PFSK-1 (cell line): Measurements from ENCODE around the gene DLG3.

Experiments used
- POLR2AphosphoS5 ChIP-seq: IDR thresholded peaks from 2 replicates; pipeline ENCODE4 v1.6.1; 2012; ENCODE audit warnings: low read depth, mild to moderate bottlenecking, control low read depth, low read length, moderate library complexity
- SIN3A ChIP-seq: IDR thresholded peaks from 2 replicates; pipeline ENCODE4 v1.6.1; 2012; ENCODE audit warnings: mild to moderate bottlenecking, low read length, moderate library complexity, borderline replicate concordance; ENCODE audit not compliant: insufficient read depth
- TAF1 ChIP-seq: IDR thresholded peaks from 2 replicates; pipeline ENCODE4 v1.6.1; 2012; ENCODE audit warnings: low read length, control low read depth, borderline replicate concordance; ENCODE audit not compliant: insufficient read depth
- TF ChIP-seq, protein P1 (sequence below), 2 experiments: IDR thresholded peaks; 2 replicates each; pipeline versions ENCODE4 v1.6.1 to v1.8.0; 2011 to 2012; ENCODE audit warnings: low read depth in 2 of 2, low read length in 2 of 2, control low read depth in 1 of 2, inconsistent platforms in 1 of 2, mild to moderate bottlenecking in 1 of 2, moderate library complexity in 1 of 2; ENCODE audit not compliant: insufficient read depth in 1 of 2

DNA sequence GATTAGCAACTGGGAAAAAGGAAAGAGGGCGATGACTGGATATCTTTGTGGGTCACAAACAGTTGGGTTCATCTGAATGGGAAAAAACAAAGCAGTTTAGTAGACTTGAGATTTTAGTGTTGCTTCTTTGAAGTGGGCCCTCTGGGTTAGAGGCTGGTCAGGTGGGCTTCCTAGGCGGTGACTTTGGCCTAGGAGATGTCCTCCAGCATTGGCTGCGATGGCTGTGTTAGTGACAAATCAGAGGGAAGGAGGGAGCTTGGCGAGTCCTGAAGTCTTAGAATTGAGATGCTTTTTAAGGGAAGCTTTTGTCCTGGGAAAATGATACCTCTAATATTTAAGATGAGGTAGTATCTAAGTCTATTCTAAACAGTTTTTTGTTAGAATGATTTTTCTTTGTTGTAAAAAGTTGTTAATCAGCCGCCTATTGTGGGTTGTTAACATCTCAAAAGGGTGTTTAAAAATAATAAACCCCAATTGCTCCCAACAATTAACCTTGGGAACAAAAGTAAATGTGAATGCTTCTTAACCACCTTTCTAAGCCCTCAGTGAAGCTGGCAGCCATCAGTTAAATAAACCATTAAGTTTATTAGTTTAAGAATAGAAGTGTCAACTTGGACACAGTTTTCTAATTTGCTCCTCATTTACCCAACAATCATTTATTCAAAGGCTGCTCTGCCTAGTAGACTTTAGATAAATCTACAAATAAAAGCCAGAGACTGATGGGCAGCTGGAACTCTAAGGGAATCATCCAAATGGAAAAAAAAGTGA lies 31.7 kb downstream of the DLG3 start:
- no peak for TF ChIP-seq TAF1
- TF ChIP-seq, protein P1, sequence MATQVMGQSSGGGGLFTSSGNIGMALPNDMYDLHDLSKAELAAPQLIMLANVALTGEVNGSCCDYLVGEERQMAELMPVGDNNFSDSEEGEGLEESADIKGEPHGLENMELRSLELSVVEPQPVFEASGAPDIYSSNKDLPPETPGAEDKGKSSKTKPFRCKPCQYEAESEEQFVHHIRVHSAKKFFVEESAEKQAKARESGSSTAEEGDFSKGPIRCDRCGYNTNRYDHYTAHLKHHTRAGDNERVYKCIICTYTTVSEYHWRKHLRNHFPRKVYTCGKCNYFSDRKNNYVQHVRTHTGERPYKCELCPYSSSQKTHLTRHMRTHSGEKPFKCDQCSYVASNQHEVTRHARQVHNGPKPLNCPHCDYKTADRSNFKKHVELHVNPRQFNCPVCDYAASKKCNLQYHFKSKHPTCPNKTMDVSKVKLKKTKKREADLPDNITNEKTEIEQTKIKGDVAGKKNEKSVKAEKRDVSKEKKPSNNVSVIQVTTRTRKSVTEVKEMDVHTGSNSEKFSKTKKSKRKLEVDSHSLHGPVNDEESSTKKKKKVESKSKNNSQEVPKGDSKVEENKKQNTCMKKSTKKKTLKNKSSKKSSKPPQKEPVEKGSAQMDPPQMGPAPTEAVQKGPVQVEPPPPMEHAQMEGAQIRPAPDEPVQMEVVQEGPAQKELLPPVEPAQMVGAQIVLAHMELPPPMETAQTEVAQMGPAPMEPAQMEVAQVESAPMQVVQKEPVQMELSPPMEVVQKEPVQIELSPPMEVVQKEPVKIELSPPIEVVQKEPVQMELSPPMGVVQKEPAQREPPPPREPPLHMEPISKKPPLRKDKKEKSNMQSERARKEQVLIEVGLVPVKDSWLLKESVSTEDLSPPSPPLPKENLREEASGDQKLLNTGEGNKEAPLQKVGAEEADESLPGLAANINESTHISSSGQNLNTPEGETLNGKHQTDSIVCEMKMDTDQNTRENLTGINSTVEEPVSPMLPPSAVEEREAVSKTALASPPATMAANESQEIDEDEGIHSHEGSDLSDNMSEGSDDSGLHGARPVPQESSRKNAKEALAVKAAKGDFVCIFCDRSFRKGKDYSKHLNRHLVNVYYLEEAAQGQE (IDR thresholded peaks at IDR 0.05; ENCODE audit: insufficient read depth in 1 of 2, low read depth in 2 of 2, low read length in 2 of 2) = no peak
- no peak for TF ChIP-seq SIN3A
- TF ChIP-seq POLR2AphosphoS5 = no peak
